HCT116 (cell line): Measurements from ENCODE around the gene SEC23IP. TPM values are rescaled to one million over a fixed set of nuclear protein-coding genes. Genes with fewer than 3 reads are reported as not detected.

ENCODE experiments used
- ATAC-seq: fragments of 200-7000 bp; cut with Tn5 transposase; 2 replicates; pipeline ENCODE4 v1.9.1; 2020; ENCODE audit warnings: mild to moderate bottlenecking, moderate library complexity
- BruUV-seq: library from RNA; stranded (reverse); fragments of 400-500 nt; replicated peaks from 2 replicates; lab custom pipeline; 2021; lab: Mats Ljungman, UMichigan
- CTCF ChIA-PET: fragments of 300-600 bp; sonication (Branson Sonifier 250); formaldehyde crosslinking; loops from one replicate; lab custom pipeline; 2021; ENCODE audit warnings: antibody characterized with exemption; lab: Charles Lee
- POLR2A ChIA-PET: fragments of 300-600, 350-600 bp; sonication (Branson Sonifier 250); formaldehyde crosslinking; loops from one replicate; lab custom pipeline; 2021; ENCODE audit warnings: antibody characterized with exemption; lab: Charles Lee
- RAD21 ChIA-PET, 2 experiments: fragments of 300-600 bp; sonication (Branson Sonifier 250); formaldehyde crosslinking; loops; one replicate each; lab custom pipeline; 2023; ENCODE audit warnings: low total read pairs in 2 of 2; ENCODE audit not compliant: uncharacterized antibody in 2 of 2, unreplicated experiment in 2 of 2, low non-redundant PET in 1 of 2; lab: Charles Lee
- DNase-seq: peaks from one replicate; pipeline ENCODE4 v3.0.0-alpha.2; 2010; ENCODE audit warnings: low read depth, low spot score
- H2AFZ ChIP-seq: fragments of 200-600 bp; shearing (Covaris generic), sonication (generic); 2 replicates; pipeline ENCODE4 v1.6.1; 2017; ENCODE audit warnings: low read depth, mixed run types, mixed read lengths, antibody characterized with exemption, low read length; ENCODE audit not compliant: poor library complexity, severe bottlenecking
- H3K27ac ChIP-seq: 2 replicates; pipeline ENCODE4 v1.5.1; 2012; ENCODE audit warnings: low read depth, low read length
- H3K27me3 ChIP-seq: fragments of 200-600 bp; sonication (generic); 2 replicates; pipeline ENCODE4 v1.6.1; 2016; ENCODE audit warnings: mixed run types, low read length, mixed read lengths; ENCODE audit not compliant: insufficient read depth
- H3K36me3 ChIP-seq, 2 experiments: fragments of 200-500 bp in 1 of 2; fragments of 200-600 bp in 1 of 2; sonication (Bioruptor generic) in 1 of 2; sonication (generic) in 1 of 2; 2 replicates each; pipeline versions ENCODE4 v1.5.1 to v1.6.1; 2014 to 2016; ENCODE audit warnings: low read length in 2 of 2, inconsistent platforms in 1 of 2, mixed read lengths in 1 of 2, mixed run types in 1 of 2; ENCODE audit not compliant: insufficient read depth in 2 of 2, control insufficient read depth in 1 of 2
- H3K4me1 ChIP-seq, 2 experiments: fragments of 200-600 bp in 1 of 2; sonication (generic) in 1 of 2; 2 replicates each; pipeline versions ENCODE4 v1.5.1 to v1.6.1; 2012 to 2017; ENCODE audit warnings: low read length in 2 of 2, inconsistent platforms in 1 of 2, mild to moderate bottlenecking in 1 of 2, mixed read lengths in 1 of 2, mixed run types in 1 of 2, moderate library complexity in 1 of 2; ENCODE audit not compliant: insufficient read depth in 2 of 2, control insufficient read depth in 1 of 2
- H3K4me2 ChIP-seq: fragments of 200-600 bp; sonication (generic); 2 replicates; pipeline ENCODE4 v1.6.1; 2017; ENCODE audit warnings: mixed run types, low read length, mixed read lengths
- H3K4me3 ChIP-seq, 2 experiments: fragments of 200-600 bp in 1 of 2; sonication (generic) in 1 of 2; replicated peaks in 1 of 2; 2 replicates each; pipeline ENCODE4 v1.5.1; 2011 to 2016; ENCODE audit warnings: low read length in 2 of 2, control low read depth in 1 of 2, low read depth in 1 of 2, mild to moderate bottlenecking in 1 of 2, mixed read lengths in 1 of 2, mixed run types in 1 of 2
- H3K79me2 ChIP-seq: fragments of 200-600 bp; sonication (generic); 2 replicates; pipeline ENCODE4 v1.6.1; 2017; ENCODE audit warnings: mild to moderate bottlenecking, mixed run types, low read length, moderate library complexity, mixed read lengths; ENCODE audit not compliant: insufficient read depth
- H3K9ac ChIP-seq: fragments of 200-600 bp; sonication (generic); 2 replicates; pipeline ENCODE4 v1.6.1; 2016; ENCODE audit warnings: low read length, mixed read lengths
- H3K9me2 ChIP-seq: fragments of 200-600 bp; sonication (generic), shearing (Covaris generic); 2 replicates; pipeline ENCODE4 v1.6.1; 2017; ENCODE audit warnings: mixed run types, mild to moderate bottlenecking, moderate library complexity; ENCODE audit not compliant: insufficient read depth
- H3K9me3 ChIP-seq, 2 experiments: fragments of 200-500 bp in 1 of 2; fragments of 200-600 bp in 1 of 2; sonication (Bioruptor generic) in 1 of 2; sonication (generic) in 1 of 2; 2 replicates each; pipeline ENCODE4 v1.6.1; 2014 to 2017; ENCODE audit warnings: low read length in 2 of 2, mixed read lengths in 2 of 2, inconsistent platforms in 1 of 2, low read depth in 1 of 2, mild to moderate bottlenecking in 1 of 2, mixed run types in 1 of 2, moderate library complexity in 1 of 2; ENCODE audit not compliant: control insufficient read depth in 1 of 2, insufficient read depth in 1 of 2
- H4K20me1 ChIP-seq: fragments of 200-600 bp; sonication (generic), shearing (Covaris generic); 2 replicates; pipeline ENCODE4 v1.6.1; 2017; ENCODE audit warnings: mixed run types, mild to moderate bottlenecking, moderate library complexity; ENCODE audit not compliant: insufficient read depth
- ATF3 ChIP-seq: IDR thresholded peaks from 2 replicates; pipeline ENCODE4 v1.6.1; 2012
- CBX3 ChIP-seq: IDR thresholded peaks from 2 replicates; pipeline ENCODE4 v1.6.1; 2012; ENCODE audit warnings: low read depth
- CEBPB ChIP-seq: IDR thresholded peaks from 2 replicates; pipeline ENCODE4 v1.6.1; 2012; ENCODE audit warnings: low read depth
- CTCF ChIP-seq, 3 experiments: fragments of 200-600 bp in 1 of 3; sonication (generic) in 1 of 3; IDR thresholded peaks in 2 of 3; conservative IDR thresholded peaks in 1 of 3; 2 replicates each; pipeline ENCODE4 v1.5.1; 2012 to 2017; ENCODE audit warnings: low read depth in 2 of 3, low read length in 2 of 3, antibody characterized with exemption in 1 of 3, borderline replicate concordance in 1 of 3, control low read depth in 1 of 3, mild to moderate bottlenecking in 1 of 3, mixed read lengths in 1 of 3, mixed run types in 1 of 3, moderate library complexity in 1 of 3; ENCODE audit not compliant: insufficient read depth in 1 of 3
- ELF1 ChIP-seq: IDR thresholded peaks from 2 replicates; pipeline ENCODE4 v1.6.1; 2012; ENCODE audit warnings: low read depth, borderline replicate concordance
- EZH2 ChIP-seq: fragments of 200-600 bp; sonication (generic); IDR thresholded peaks from 2 replicates; pipeline ENCODE4 v1.6.1; 2017; ENCODE audit warnings: antibody characterized with exemption, mixed run types
- EZH2phosphoT487 ChIP-seq: fragments of 200-600 bp; IDR thresholded peaks from 2 replicates; pipeline ENCODE4 v1.6.1; 2018; ENCODE audit warnings: antibody characterized with exemption, borderline replicate concordance
- MAX ChIP-seq: IDR thresholded peaks from 2 replicates; pipeline ENCODE4 v1.6.1; 2012
- POLR2A ChIP-seq: IDR thresholded peaks from 2 replicates; pipeline ENCODE4 v1.7.0; 2011; ENCODE audit warnings: borderline replicate concordance; ENCODE audit not compliant: insufficient read depth, insufficient read length; ENCODE audit errors: extremely low read depth
- SIN3A ChIP-seq: IDR thresholded peaks from 2 replicates; pipeline ENCODE4 v1.6.1; 2012; ENCODE audit warnings: low read depth
- TCF7L2 ChIP-seq: IDR thresholded peaks from 2 replicates; pipeline ENCODE4 v1.7.0; 2011; ENCODE audit warnings: borderline replicate concordance, inconsistent platforms; ENCODE audit not compliant: insufficient read depth, insufficient read length; ENCODE audit errors: extremely low read depth
- ZBTB33 ChIP-seq: IDR thresholded peaks from 2 replicates; pipeline ENCODE4 v1.6.1; 2011; ENCODE audit warnings: mild to moderate bottlenecking, low read length, moderate library complexity; ENCODE audit not compliant: insufficient replicate concordance; ENCODE audit errors: extremely low read depth
- ZFX ChIP-seq: fragments of 450-650 bp; IDR thresholded peaks from 2 replicates; pipeline ENCODE4 v1.6.1; 2017
- ZNF274 ChIP-seq: fragments of 200-500 bp; sonication (Bioruptor generic); IDR thresholded peaks from 2 replicates; pipeline ENCODE4 v1.6.1; 2014; ENCODE audit warnings: mild to moderate bottlenecking, low read depth, low read length, inconsistent platforms
- intact Hi-C: fragments of 100-400 bp; cut with micrococcal nuclease; formaldehyde crosslinking; loops from 2 replicates; pipeline ENCODE4 v1.10.0; 2022
- total RNA-seq: library from RNA; stranded (reverse); gene quantifications from one replicate; pipeline ENCODE4 v1.2.1, GENCODE V29; 2021; ENCODE audit not compliant: unreplicated experiment

Gene SEC23IP
- total RNA-seq, 1 experiment from 2014 or later: 122 TPM

GRCh38 chr10:119893074-119893473 lies 544 bp downstream of the SEC23IP start:
- peak overlapping the region; percentile 88 for H3K4me2 ChIP-seq
- H3K9me2 ChIP-seq: no peaks in the 10 kb centered on the region
- peaks cover 11% of the 10 kb centered on the region; the same call in 1 of the 2 replicates for H4K20me1 ChIP-seq
- peaks cover 7 to 18% of the 10 kb centered on the region in 2 experiments; a peak in 3 of 4 replicates for H3K4me1 ChIP-seq
- RAD21 ChIA-PET: interaction anchor here in 1 of 2 experiments (0.7 kb wide), 1 partner anchor 13 kb away, joined by 3 read pairs; no protein-coding TSS in a partner anchor
- TF ChIP-seq EZH2 (no peak), ATF3 (no peak)
- TF ChIP-seq, all 23 proteins: peak for 0
- H3K9ac ChIP-seq: peak overlapping the region; percentile 80
- intact Hi-C loops: no loop called here
- H3K27me3 ChIP-seq: no peaks in the 10 kb centered on the region
- H2AFZ ChIP-seq: no peak overlapping the region
- peaks cover 54% of the 10 kb centered on the region for H3K79me2 ChIP-seq
- H3K36me3 ChIP-seq: peaks cover 4 to 9% of the 10 kb centered on the region in 2 experiments; a peak in 2 of 4 replicates
- DNase-seq (no peak), ATAC-seq (peak; percentile 20)
- no TSS peak for BruUV-seq
- CTCF ChIA-PET: interaction anchor here (1.0 kb wide), 2 partner anchors 142 to 206 kb away, joined by 4 read pairs; no protein-coding TSS in a partner anchor
- peak overlapping the region; percentile 54 for H3K27ac ChIP-seq
- peak overlapping the region; percentile 83 to 94 for H3K4me3 ChIP-seq
- POLR2A ChIA-PET: interaction anchor here (0.9 to 1.9 kb wide), 5 partner anchors 8 to 20 kb away, joined by 3 to 20 read pairs (median 8); partner anchors contain the start of gene MCMBP
- H3K9me3 ChIP-seq: no peaks in the 10 kb centered on the region

GRCh38 chr10:119893845-119894427 lies 1.4 kb downstream of the SEC23IP start:
- peaks cover 7 to 18% of the 10 kb centered on the region in 2 experiments; a peak in 3 of 4 replicates for H3K4me1 ChIP-seq
- ChIA-PET CTCF (no interaction called here), POLR2A (no interaction called here), RAD21 (interaction anchor here in 1 of 2 experiments (0.7 kb wide), 1 partner anchor 12 kb away, joined by 3 read pairs; no protein-coding TSS in a partner anchor)
- H3K4me2 ChIP-seq: peak overlapping the region; percentile 88
- H3K79me2 ChIP-seq: peaks cover 62% of the 10 kb centered on the region
- TF ChIP-seq ELF1 (no peak), ZNF274 (no peak), ZFX (no peak), ZBTB33 (no peak), CTCF (IDR thresholded peaks at IDR 0.05 in 2 of 3, conservative IDR thresholded peaks at IDR 0.05 in 1 of 3; ENCODE audit: borderline replicate concordance in 1 of 3, insufficient read depth in 1 of 3, low read depth in 2 of 3, low read length in 2 of 3) (no peak), SIN3A (no peak), CEBPB (no peak), MAX (no peak), EZH2phosphoT487 (no peak), CBX3 (no peak), POLR2A (no peak), TCF7L2 (no peak)
- ATAC-seq (no peak), DNase-seq (no peak)
- H2AFZ ChIP-seq: no peak overlapping the region
- intact Hi-C loops: no loop called here
- no peaks in the 10 kb centered on the region for H3K9me3 ChIP-seq
- H3K27ac ChIP-seq: no peak overlapping the region
- no peaks in the 10 kb centered on the region for H3K9me2 ChIP-seq
- H3K4me3 ChIP-seq: peak overlapping the region; percentile 83 to 94
- H4K20me1 ChIP-seq: peaks cover 12% of the 10 kb centered on the region; the same call in 1 of the 2 replicates
- no peaks in the 10 kb centered on the region for H3K27me3 ChIP-seq
- H3K36me3 ChIP-seq: peaks cover 13 to 18% of the 10 kb centered on the region in 2 experiments; a peak in 3 of 4 replicates
- peak overlapping the region; percentile 80 for H3K9ac ChIP-seq
- TSS peak; percentile 49 for BruUV-seq
